HepG2 (cell line): ENCODE data around the gene LRRC51. TPM values are rescaled to one million over a fixed set of nuclear protein-coding genes. Genes with fewer than 3 reads are reported as not detected.
A peak's percentile ranks its signal among the peaks of the same experiment; 100 is the strongest.

ENCODE experiments used
- CREM ChIP-seq, 2 experiments: sonication (generic) in 1 of 2; formaldehyde crosslinking in 1 of 2; IDR thresholded peaks; 2 replicates each; pipeline versions ENCODE4 v1.4.0 to v1.6.1; 2016 to 2020; ENCODE audit warnings: antibody characterized with exemption in 1 of 2, mild to moderate bottlenecking in 1 of 2, missing genetic modification reagents in 1 of 2
- FOXK1 ChIP-seq: sonication (generic); formaldehyde crosslinking; IDR thresholded peaks from 2 replicates; pipeline ENCODE4 v1.4.0; 2020; ENCODE audit warnings: low read depth, missing genetic modification reagents, borderline replicate concordance
- GABPB1 ChIP-seq: IDR thresholded peaks from 2 replicates; pipeline ENCODE4 v1.6.1; 2016; ENCODE audit warnings: mild to moderate bottlenecking, missing genetic modification reagents, moderate library complexity, missing compliant biosample characterization
- GLMP ChIP-seq: sonication (generic); formaldehyde crosslinking; IDR thresholded peaks from 2 replicates; pipeline ENCODE4 v1.9.0; 2021; ENCODE audit warnings: missing genetic modification reagents, mild to moderate bottlenecking, borderline replicate concordance
- MIXL1 ChIP-seq: IDR thresholded peaks from 2 replicates; pipeline ENCODE4 v1.6.1; 2016
- NR2F6 ChIP-seq, 2 experiments: IDR thresholded peaks; 2 replicates each; pipeline ENCODE4 v1.6.1; 2016; ENCODE audit warnings: antibody characterized with exemption in 1 of 2, mild to moderate bottlenecking in 1 of 2
- PITX1 ChIP-seq: sonication (generic); formaldehyde crosslinking; IDR thresholded peaks from 2 replicates; pipeline ENCODE4 v1.5.1; 2020; ENCODE audit warnings: mild to moderate bottlenecking, missing genetic modification reagents
- THYN1 ChIP-seq: sonication (generic); formaldehyde crosslinking; IDR thresholded peaks from 2 replicates; pipeline ENCODE4 v1.8.1; 2023; ENCODE audit warnings: low read depth, mild to moderate bottlenecking, moderate library complexity, missing genetic modification reagents, borderline replicate concordance
- ZEB1 ChIP-seq: IDR thresholded peaks from 2 replicates; pipeline ENCODE4 v1.6.1; 2012; ENCODE audit warnings: mild to moderate bottlenecking, low read depth, inconsistent platforms; ENCODE audit not compliant: insufficient replicate concordance
- ZNF34 ChIP-seq: sonication (generic); formaldehyde crosslinking; IDR thresholded peaks from 2 replicates; pipeline ENCODE4 v1.4.0; 2020; ENCODE audit warnings: mild to moderate bottlenecking, missing genetic modification reagents, borderline replicate concordance
- ZNF672 ChIP-seq: sonication (generic); formaldehyde crosslinking; IDR thresholded peaks from 2 replicates; pipeline ENCODE4 v1.8.1; 2022; ENCODE audit warnings: missing genetic modification reagents
- polyA plus RNA-seq, 8 experiments: library from polyadenylated mRNA; depleted of rRNA in 3 of 8; stranded (reverse) in 7 of 8; unstranded in 1 of 8; fragments of >200 nt; fragmentation: Illumina TruSeq in 4 of 8; extraction: Trizol in 4 of 8; gene quantifications; 2 replicates each; pipeline versions ENCODE4 v1.2.1 to v1.2.3, GENCODE V29; 2011 to 2016; ENCODE audit warnings: low read depth in 4 of 8, missing spikeins in 1 of 8, mixed read lengths in 1 of 8; ENCODE audit not compliant: insufficient read depth in 1 of 8
- total RNA-seq, 5 experiments: library from RNA; depleted of rRNA; stranded (reverse); fragments of >200 nt; fragmentation: Illumina TruSeq; extraction: Trizol; gene quantifications; 2 replicates each; pipeline ENCODE4 v1.2.3, GENCODE V29; 2016; ENCODE audit warnings: low read depth in 1 of 5
- TF ChIP-seq, protein P1 (sequence below): sonication (generic); formaldehyde crosslinking; IDR thresholded peaks from 2 replicates; pipeline ENCODE4 v1.5.0; 2020; ENCODE audit warnings: mild to moderate bottlenecking, missing genetic modification reagents, borderline replicate concordance
- TF ChIP-seq, protein P2 (sequence below): sonication (generic); formaldehyde crosslinking; IDR thresholded peaks from 2 replicates; pipeline ENCODE4 v1.4.0; 2020; ENCODE audit warnings: missing genetic modification reagents
- TF ChIP-seq, protein P3 (sequence below): sonication (generic); formaldehyde crosslinking; IDR thresholded peaks from 2 replicates; pipeline ENCODE4 v1.5.0; 2020; ENCODE audit warnings: mild to moderate bottlenecking, missing genetic modification reagents

LRRC51 gene
- total and polyA plus RNA-seq, 2 of the 13 experiments (the other 11 are each of a cell fraction or from before 2014, with no cell fraction given), result 5.3 to 6.0 TPM

DNA sequence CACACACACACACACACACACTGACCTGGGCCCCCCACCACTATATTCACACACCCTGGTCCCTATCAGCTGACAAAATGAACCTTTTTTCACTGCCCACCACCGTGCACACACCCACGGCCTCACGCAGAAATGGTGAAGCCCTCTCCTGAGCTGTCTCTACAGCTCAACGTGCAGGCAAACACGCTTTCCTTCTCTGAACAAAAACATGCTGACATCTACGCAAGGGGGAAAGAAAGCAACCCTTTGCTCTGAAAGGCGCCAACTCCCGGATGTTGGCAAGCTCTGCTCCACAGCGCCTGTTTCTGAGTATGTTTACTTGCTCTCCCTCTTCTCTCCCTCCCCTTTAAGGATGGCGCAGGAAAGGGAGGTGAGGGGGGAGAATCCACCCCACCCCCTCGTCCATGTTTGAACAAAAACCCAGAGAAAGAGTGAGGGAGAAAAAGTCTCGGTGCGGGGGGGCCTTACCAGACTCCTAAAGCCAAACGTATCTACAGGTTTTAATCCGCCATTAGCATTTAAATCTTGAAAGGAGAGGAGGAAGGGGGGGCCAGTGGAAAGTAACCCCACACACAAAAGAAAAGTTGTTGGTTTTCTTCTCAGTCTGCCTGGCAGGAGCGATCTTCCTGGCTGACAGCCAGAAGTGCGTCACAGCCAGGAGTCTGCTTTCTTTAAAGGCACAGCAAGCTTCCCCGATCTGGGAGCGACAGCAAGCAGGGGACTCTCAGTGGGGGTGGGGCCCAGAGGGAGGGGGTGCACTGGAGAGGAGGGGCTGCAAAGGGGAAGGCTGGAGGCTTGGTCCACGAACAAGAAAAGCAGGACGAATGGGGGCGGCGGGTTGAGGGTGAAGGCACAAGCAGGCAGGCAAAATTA, 39.9 kb upstream of the LRRC51 start (continued):
- TF ChIP-seq, protein P1, sequence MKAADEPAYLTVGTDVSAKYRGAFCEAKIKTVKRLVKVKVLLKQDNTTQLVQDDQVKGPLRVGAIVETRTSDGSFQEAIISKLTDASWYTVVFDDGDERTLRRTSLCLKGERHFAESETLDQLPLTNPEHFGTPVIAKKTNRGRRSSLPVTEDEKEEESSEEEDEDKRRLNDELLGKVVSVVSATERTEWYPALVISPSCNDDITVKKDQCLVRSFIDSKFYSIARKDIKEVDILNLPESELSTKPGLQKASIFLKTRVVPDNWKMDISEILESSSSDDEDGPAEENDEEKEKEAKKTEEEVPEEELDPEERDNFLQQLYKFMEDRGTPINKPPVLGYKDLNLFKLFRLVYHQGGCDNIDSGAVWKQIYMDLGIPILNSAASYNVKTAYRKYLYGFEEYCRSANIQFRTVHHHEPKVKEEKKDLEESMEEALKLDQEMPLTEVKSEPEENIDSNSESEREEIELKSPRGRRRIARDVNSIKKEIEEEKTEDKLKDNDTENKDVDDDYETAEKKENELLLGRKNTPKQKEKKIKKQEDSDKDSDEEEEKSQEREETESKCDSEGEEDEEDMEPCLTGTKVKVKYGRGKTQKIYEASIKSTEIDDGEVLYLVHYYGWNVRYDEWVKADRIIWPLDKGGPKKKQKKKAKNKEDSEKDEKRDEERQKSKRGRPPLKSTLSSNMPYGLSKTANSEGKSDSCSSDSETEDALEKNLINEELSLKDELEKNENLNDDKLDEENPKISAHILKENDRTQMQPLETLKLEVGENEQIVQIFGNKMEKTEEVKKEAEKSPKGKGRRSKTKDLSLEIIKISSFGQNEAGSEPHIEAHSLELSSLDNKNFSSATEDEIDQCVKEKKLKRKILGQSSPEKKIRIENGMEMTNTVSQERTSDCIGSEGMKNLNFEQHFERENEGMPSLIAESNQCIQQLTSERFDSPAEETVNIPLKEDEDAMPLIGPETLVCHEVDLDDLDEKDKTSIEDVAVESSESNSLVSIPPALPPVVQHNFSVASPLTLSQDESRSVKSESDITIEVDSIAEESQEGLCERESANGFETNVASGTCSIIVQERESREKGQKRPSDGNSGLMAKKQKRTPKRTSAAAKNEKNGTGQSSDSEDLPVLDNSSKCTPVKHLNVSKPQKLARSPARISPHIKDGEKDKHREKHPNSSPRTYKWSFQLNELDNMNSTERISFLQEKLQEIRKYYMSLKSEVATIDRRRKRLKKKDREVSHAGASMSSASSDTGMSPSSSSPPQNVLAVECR, result peak; percentile 68
- TF ChIP-seq ZNF672 (no peak), FOXK1 (CRISPR knock-in tag) (peak; percentile 43; the same call in 1 of the 2 replicates), ZEB1 (no peak), THYN1 (no peak), MIXL1 (no peak), NR2F6 (IDR thresholded peaks at IDR 0.05) (no peak), NR2F6 (CRISPR knock-in tag; IDR thresholded peaks at IDR 0.05) (no peak), GLMP (CRISPR knock-in tag) (no peak), PITX1 (peak; percentile 68; the same call in 1 of the 2 replicates), ZNF34 (CRISPR knock-in tag) (no peak), CREM (IDR thresholded peaks at IDR 0.05) (peak; percentile 75), CREM (CRISPR knock-in tag; IDR thresholded peaks at IDR 0.05) (no peak), GABPB1 (CRISPR knock-in tag) (peak; percentile 38; the same call in 1 of the 2 replicates)
- TF ChIP-seq, protein P2, sequence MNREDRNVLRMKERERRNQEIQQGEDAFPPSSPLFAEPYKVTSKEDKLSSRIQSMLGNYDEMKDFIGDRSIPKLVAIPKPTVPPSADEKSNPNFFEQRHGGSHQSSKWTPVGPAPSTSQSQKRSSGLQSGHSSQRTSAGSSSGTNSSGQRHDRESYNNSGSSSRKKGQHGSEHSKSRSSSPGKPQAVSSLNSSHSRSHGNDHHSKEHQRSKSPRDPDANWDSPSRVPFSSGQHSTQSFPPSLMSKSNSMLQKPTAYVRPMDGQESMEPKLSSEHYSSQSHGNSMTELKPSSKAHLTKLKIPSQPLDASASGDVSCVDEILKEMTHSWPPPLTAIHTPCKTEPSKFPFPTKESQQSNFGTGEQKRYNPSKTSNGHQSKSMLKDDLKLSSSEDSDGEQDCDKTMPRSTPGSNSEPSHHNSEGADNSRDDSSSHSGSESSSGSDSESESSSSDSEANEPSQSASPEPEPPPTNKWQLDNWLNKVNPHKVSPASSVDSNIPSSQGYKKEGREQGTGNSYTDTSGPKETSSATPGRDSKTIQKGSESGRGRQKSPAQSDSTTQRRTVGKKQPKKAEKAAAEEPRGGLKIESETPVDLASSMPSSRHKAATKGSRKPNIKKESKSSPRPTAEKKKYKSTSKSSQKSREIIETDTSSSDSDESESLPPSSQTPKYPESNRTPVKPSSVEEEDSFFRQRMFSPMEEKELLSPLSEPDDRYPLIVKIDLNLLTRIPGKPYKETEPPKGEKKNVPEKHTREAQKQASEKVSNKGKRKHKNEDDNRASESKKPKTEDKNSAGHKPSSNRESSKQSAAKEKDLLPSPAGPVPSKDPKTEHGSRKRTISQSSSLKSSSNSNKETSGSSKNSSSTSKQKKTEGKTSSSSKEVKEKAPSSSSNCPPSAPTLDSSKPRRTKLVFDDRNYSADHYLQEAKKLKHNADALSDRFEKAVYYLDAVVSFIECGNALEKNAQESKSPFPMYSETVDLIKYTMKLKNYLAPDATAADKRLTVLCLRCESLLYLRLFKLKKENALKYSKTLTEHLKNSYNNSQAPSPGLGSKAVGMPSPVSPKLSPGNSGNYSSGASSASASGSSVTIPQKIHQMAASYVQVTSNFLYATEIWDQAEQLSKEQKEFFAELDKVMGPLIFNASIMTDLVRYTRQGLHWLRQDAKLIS (CRISPR knock-in tag), result no peak
- TF ChIP-seq, protein P3, sequence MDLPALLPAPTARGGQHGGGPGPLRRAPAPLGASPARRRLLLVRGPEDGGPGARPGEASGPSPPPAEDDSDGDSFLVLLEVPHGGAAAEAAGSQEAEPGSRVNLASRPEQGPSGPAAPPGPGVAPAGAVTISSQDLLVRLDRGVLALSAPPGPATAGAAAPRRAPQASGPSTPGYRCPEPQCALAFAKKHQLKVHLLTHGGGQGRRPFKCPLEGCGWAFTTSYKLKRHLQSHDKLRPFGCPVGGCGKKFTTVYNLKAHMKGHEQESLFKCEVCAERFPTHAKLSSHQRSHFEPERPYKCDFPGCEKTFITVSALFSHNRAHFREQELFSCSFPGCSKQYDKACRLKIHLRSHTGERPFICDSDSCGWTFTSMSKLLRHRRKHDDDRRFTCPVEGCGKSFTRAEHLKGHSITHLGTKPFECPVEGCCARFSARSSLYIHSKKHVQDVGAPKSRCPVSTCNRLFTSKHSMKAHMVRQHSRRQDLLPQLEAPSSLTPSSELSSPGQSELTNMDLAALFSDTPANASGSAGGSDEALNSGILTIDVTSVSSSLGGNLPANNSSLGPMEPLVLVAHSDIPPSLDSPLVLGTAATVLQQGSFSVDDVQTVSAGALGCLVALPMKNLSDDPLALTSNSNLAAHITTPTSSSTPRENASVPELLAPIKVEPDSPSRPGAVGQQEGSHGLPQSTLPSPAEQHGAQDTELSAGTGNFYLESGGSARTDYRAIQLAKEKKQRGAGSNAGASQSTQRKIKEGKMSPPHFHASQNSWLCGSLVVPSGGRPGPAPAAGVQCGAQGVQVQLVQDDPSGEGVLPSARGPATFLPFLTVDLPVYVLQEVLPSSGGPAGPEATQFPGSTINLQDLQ (CRISPR knock-in tag), result no peak
